Esophagus muscularis mucosa (tissue), 4 donors: Measurements from ENCODE around the gene MT1E. TPM values are rescaled to one million over a fixed set of nuclear protein-coding genes. Genes with fewer than 3 reads are reported as not detected.

ENCODE experiments used
- DNase-seq: peaks from one replicate; pipeline ENCODE4 v3.0.0-alpha.2; 2017; ENCODE audit errors: extremely low spot score
- H3K27ac ChIP-seq, 4 donors: fragments of 200-600 bp; sonication (generic); replicated peaks in 1 of 4; 1 replicate in 3 of 4; 2 replicates in 1 of 4; pipeline ENCODE4 v1.5.1; 2016 to 2019; ENCODE audit warnings: mild to moderate bottlenecking in 1 of 4
- H3K27me3 ChIP-seq, 4 donors: fragments of 200-600 bp; sonication (generic); one replicate each; pipeline versions ENCODE4 v1.5.1 to v1.6.0; 2016 to 2019
- H3K36me3 ChIP-seq, 4 donors: fragments of 200-600 bp; sonication (generic); one replicate each; pipeline ENCODE4 v1.5.1; 2016 to 2019
- H3K4me1 ChIP-seq, 4 donors: fragments of 200-600 bp; sonication (generic); one replicate each; pipeline ENCODE4 v1.5.1; 2016 to 2019
- H3K4me3 ChIP-seq, 4 donors: fragments of 200-600 bp; sonication (generic); 1 replicate in 2 of 4; 2 replicates in 2 of 4; pipeline ENCODE4 v1.5.1; 2016 to 2019; ENCODE audit warnings: mild to moderate bottlenecking in 4 of 4, moderate library complexity in 1 of 4
- H3K9me3 ChIP-seq, 4 donors: fragments of 200-600 bp; sonication (generic); 1 replicate in 3 of 4; 2 replicates in 1 of 4; pipeline ENCODE4 v1.5.1; 2016 to 2019
- CTCF ChIP-seq, 3 experiments: fragments of 200-600 bp in 2 of 3; fragments of 450-650 bp in 1 of 3; sonication (generic) in 2 of 3; IDR thresholded peaks; one replicate each; pipeline ENCODE4 v1.5.1; 2017 to 2019; ENCODE audit warnings: antibody characterized with exemption in 3 of 3, mild to moderate bottlenecking in 2 of 3, moderate library complexity in 1 of 3
- EP300 ChIP-seq: sonication (generic); formaldehyde crosslinking; IDR thresholded peaks from one replicate; pipeline ENCODE4 v1.6.1; 2017; ENCODE audit warnings: antibody characterized with exemption
- POLR2A ChIP-seq: fragments of 450-650 bp; IDR thresholded peaks from one replicate; pipeline ENCODE4 v1.6.1; 2017; ENCODE audit warnings: antibody characterized with exemption, moderate library complexity, mild to moderate bottlenecking, low read depth
- POLR2AphosphoS5 ChIP-seq, 2 donors: sonication (generic); formaldehyde crosslinking; IDR thresholded peaks; one replicate each; pipeline ENCODE4 v1.6.1; 2017; ENCODE audit warnings: antibody characterized with exemption in 2 of 2
- WGBS: methylation state at CpG from one replicate; pipeline ENCODE4 v1.1.5; 2018; 5-methylcytosine and 5-hydroxymethylcytosine counted together
- intact Hi-C: fragments of 100-400 bp; cut with DNase I; formaldehyde crosslinking; loops from one replicate; pipeline ENCODE4 v1.15.1; 2023
- total RNA-seq, 4 donors: library from RNA; depleted of rRNA; stranded (reverse); fragments of >200 nt; gene quantifications; one replicate each; pipeline versions ENCODE4 v1.1.0 to v1.2.1, GENCODE V29; 2016

MT1E gene
- total RNA-seq, 4 donors from 2014 or later: 57.7 to 428 (median 146) TPM

GRCh38 chr16:56643080-56643778, 17.6 kb downstream of the MT1E start:
- Histone ChIP-seq H3K27ac (peak overlapping the region; percentile 4 to 40 (median 12)), H3K9me3 (no peaks in the 10 kb centered on the region), H3K27me3 (peaks cover 0 to 98% (median 7%) of the 10 kb centered on the region in 4 donors), H3K4me1 (peaks cover 11 to 29% (median 25%) of the 10 kb centered on the region in 4 donors), H3K36me3 (no peaks in the 10 kb centered on the region), H3K4me3 (peak overlapping the region; percentile 38 to 55 (median 42))
- 23% methylated on average over 26 of the region's 42 CpGs for WGBS
- intact Hi-C loops: no loop called here
- no peak for DNase-seq
- TF ChIP-seq POLR2A (no peak), CTCF (IDR thresholded peaks at IDR 0.05) (peak; percentile 37 to 48 (median 39)), EP300 (peak; percentile 88), POLR2AphosphoS5 (IDR thresholded peaks at IDR 0.05) (peak; percentile 35 to 54)

- TF ChIP-seq EP300: no peak
- no peak for TF ChIP-seq POLR2A
- TF ChIP-seq POLR2AphosphoS5 (IDR thresholded peaks at IDR 0.05): no peak
- TF ChIP-seq CTCF (IDR thresholded peaks at IDR 0.05): no peak
- Histone ChIP-seq H3K9me3 (no peaks in the 10 kb centered on the region), H3K4me3 (peak overlapping the region; percentile 38 to 55 (median 42)), H3K36me3 (no peaks in the 10 kb centered on the region), H3K4me1 (peaks cover 5 to 23% (median 19%) of the 10 kb centered on the region in 4 donors), H3K27me3 (peaks cover 0 to 98% (median 5%) of the 10 kb centered on the region in 4 donors), H3K27ac (no peak overlapping the region)
- intact Hi-C loops: no loop called here
- WGBS: 58% methylated on average over 5 of the region's 5 CpGs
- no peak for DNase-seq
Measured at GRCh38 chr16:56643833-56644232, 18.3 kb downstream of the MT1E start.

GRCh38 chr16:56645311-56645710, 19.7 kb downstream of the MT1E start:
- TF ChIP-seq EP300: no peak
- no peak for TF ChIP-seq POLR2A
- no peak for TF ChIP-seq POLR2AphosphoS5 (IDR thresholded peaks at IDR 0.05)
- no peak for TF ChIP-seq CTCF (IDR thresholded peaks at IDR 0.05)
- Histone ChIP-seq H3K4me1 (peaks cover 0 to 21% (median 14%) of the 10 kb centered on the region in 4 donors), H3K27ac (no peak overlapping the region), H3K9me3 (no peaks in the 10 kb centered on the region), H3K27me3 (peaks cover 0 to 90% (median 5%) of the 10 kb centered on the region in 4 donors), H3K36me3 (no peaks in the 10 kb centered on the region), H3K4me3 (no peak overlapping the region)
- 89% methylated on average over 1 of the region's 1 CpG for WGBS
- intact Hi-C loops: no loop called here
- DNase-seq: no peak

GRCh38 chr16:56645838-56646237, 20.3 kb downstream of the MT1E start:
- no peaks in the 10 kb centered on the region for H3K9me3 ChIP-seq
- peaks cover 0 to 20% (median 14%) of the 10 kb centered on the region in 4 donors for H3K4me1 ChIP-seq
- no peaks in the 10 kb centered on the region for H3K36me3 ChIP-seq
- DNase-seq: no peak
- H3K4me3 ChIP-seq: no peak overlapping the region
- intact Hi-C loops: no loop called here
- no peak overlapping the region for H3K27ac ChIP-seq
- no peak for TF ChIP-seq POLR2A
- no peak for TF ChIP-seq EP300
- no peak for TF ChIP-seq CTCF (IDR thresholded peaks at IDR 0.05)
- no peak for TF ChIP-seq POLR2AphosphoS5 (IDR thresholded peaks at IDR 0.05)
- peaks cover 0 to 88% (median 5%) of the 10 kb centered on the region in 4 donors for H3K27me3 ChIP-seq
- WGBS: 10% methylated on average over 1 of the region's 1 CpG
